ENCODE measurements around the gene RPTOR.

DNA sequence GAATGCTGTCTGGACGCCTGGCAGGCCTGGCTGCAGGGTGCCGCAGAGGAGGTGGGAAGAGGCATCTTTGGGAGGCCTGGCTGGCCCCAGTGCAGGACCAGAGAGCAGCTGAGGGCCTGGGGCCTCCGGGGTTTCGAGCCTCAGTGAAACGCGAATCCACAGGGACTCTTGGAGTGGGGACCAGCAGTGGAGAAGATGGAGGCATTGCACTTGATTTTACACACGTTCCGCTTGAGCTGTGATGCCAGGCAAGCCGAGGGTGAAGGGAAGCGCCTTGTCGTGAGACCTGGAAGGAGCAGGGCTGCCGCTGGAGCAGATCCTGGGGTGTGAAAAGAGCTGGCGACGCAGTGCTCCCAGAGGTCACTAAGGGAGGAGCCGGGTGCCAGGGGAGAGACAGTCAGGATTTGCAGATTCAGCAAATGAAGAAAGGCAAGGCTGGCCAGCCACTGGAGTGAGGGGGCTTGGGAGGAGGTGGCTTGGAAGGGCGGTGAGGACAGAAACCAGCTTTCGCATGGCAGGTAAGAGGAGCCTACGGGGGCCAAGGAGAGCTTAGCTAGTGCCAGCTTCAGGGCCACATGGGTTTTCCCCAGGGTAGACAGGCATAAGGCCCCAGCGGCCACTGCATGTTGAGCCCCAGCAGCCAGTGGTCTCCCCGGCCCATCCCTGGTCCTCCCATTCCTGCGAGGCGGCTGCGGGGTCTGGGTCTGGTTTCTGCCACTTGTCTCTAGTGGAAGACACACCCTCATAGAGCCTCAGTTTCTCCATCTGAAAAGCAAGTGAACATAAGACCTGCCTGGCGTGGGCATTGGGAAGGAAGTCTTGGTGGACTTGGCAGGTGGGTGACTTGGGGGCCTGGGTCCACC lies 271.8 kb downstream of the RPTOR start:
- TF ChIP-seq, protein P1, sequence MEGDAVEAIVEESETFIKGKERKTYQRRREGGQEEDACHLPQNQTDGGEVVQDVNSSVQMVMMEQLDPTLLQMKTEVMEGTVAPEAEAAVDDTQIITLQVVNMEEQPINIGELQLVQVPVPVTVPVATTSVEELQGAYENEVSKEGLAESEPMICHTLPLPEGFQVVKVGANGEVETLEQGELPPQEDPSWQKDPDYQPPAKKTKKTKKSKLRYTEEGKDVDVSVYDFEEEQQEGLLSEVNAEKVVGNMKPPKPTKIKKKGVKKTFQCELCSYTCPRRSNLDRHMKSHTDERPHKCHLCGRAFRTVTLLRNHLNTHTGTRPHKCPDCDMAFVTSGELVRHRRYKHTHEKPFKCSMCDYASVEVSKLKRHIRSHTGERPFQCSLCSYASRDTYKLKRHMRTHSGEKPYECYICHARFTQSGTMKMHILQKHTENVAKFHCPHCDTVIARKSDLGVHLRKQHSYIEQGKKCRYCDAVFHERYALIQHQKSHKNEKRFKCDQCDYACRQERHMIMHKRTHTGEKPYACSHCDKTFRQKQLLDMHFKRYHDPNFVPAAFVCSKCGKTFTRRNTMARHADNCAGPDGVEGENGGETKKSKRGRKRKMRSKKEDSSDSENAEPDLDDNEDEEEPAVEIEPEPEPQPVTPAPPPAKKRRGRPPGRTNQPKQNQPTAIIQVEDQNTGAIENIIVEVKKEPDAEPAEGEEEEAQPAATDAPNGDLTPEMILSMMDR (IDR thresholded peaks at IDR 0.05; ENCODE audit: poor library complexity, severe bottlenecking) = no peak
- no peak for TF ChIP-seq POLR2AphosphoS5 (IDR thresholded peaks at IDR 0.05)
- no peak for TF ChIP-seq EZH2 (IDR thresholded peaks at IDR 0.05; ENCODE audit: borderline replicate concordance, insufficient read depth, low read length, poor library complexity, severe bottlenecking)
- TF ChIP-seq TAF1 (IDR thresholded peaks at IDR 0.05; ENCODE audit: low read depth) = no peak
- TF ChIP-seq, protein P2, sequence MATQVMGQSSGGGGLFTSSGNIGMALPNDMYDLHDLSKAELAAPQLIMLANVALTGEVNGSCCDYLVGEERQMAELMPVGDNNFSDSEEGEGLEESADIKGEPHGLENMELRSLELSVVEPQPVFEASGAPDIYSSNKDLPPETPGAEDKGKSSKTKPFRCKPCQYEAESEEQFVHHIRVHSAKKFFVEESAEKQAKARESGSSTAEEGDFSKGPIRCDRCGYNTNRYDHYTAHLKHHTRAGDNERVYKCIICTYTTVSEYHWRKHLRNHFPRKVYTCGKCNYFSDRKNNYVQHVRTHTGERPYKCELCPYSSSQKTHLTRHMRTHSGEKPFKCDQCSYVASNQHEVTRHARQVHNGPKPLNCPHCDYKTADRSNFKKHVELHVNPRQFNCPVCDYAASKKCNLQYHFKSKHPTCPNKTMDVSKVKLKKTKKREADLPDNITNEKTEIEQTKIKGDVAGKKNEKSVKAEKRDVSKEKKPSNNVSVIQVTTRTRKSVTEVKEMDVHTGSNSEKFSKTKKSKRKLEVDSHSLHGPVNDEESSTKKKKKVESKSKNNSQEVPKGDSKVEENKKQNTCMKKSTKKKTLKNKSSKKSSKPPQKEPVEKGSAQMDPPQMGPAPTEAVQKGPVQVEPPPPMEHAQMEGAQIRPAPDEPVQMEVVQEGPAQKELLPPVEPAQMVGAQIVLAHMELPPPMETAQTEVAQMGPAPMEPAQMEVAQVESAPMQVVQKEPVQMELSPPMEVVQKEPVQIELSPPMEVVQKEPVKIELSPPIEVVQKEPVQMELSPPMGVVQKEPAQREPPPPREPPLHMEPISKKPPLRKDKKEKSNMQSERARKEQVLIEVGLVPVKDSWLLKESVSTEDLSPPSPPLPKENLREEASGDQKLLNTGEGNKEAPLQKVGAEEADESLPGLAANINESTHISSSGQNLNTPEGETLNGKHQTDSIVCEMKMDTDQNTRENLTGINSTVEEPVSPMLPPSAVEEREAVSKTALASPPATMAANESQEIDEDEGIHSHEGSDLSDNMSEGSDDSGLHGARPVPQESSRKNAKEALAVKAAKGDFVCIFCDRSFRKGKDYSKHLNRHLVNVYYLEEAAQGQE (IDR thresholded peaks at IDR 0.05; ENCODE audit: borderline replicate concordance) = no peak
- no peak for TF ChIP-seq EP300 (conservative IDR thresholded peaks at IDR 0.05; ENCODE audit: poor library complexity, severe bottlenecking)
- no peak for TF ChIP-seq MXI1 (conservative IDR thresholded peaks at IDR 0.05; ENCODE audit: poor library complexity, severe bottlenecking)
